Activated CD4-positive, alpha-beta T cell treated with anti-CD3 and anti-CD28 coated beads, Interleukin-2, Interleukin-6, amounts not matched to agents 100 ng/mL and 50 ng/mL, durations not matched to agents 16 hours and 8 hours (primary cell): ENCODE results near the gene GPR39.
"Not testable (repeated sequence)": the region's sequence is repeated elsewhere in the genome, so short reads cannot be mapped to it uniquely, and the experiment has no call there.

ENCODE experiments used
- DNase-seq: peaks from one replicate; pipeline ENCODE4 v3.0.0-alpha.2; 2020

The GPR39 gene

DNA sequence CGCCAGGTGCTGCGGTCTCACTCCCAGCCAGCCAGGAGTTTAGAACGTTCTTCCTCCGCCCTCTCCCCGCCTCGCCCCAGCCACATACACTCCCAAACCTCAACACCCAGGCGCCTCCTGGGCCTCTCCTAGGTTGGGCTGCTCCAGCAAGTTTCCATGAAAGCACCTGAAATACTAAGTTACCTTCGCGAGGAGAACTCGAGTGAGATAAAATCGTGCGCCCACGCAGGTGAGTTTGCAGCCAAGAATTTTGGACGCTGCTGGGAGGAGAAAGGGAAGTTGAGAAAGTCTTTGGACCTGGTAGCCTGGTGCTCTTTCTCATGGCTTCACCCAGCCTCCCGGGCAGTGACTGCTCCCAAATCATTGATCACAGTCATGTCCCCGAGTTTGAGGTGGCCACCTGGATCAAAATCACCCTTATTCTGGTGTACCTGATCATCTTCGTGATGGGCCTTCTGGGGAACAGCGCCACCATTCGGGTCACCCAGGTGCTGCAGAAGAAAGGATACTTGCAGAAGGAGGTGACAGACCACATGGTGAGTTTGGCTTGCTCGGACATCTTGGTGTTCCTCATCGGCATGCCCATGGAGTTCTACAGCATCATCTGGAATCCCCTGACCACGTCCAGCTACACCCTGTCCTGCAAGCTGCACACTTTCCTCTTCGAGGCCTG, at the start of gene GPR39:
Gene GPR39, plus strand, starts transcription at position 83 of the 673 bp plus-strand sequence.
- no peak for DNase-seq

DNA sequence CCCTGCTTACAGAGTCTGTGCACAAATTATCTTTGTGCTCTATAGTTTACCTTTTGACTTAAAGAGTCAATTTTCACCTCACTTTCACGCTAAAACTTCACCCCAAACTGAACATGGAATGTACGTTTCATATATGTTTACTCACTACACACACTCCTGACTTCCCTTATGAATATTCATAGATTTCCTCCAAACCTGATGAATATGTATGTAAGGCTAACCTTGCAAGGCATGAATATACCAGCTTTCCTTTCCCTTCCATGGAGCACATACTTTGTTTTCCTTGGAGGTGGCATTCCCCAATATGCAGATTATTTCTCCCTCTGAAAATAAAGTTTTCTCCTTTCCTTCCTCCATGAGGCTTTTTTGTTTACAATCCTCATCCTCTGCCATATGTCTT, 48.4 kb upstream of the GPR39 start:
- no peak for DNase-seq

DNA sequence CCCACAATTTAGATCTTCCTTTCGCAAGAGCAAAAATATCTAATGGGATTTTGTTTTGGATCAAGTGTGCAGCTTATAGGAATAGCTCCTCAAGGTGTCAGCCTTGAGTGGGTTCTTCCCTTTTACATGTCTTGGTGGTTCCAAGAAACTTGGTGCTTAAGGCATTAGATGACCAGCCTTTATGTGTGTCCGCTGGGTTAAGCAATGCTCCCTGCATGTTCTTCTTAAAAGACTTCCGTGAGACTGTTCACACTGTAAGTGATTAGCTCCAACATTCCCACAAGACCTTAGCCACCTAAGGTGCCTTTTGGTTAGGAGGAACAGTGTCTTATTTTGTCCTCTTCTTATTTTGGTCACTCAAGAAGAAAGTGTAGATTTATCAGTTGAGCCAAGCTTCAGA, 44.3 kb upstream of the GPR39 start:
- no peak for DNase-seq

DNA sequence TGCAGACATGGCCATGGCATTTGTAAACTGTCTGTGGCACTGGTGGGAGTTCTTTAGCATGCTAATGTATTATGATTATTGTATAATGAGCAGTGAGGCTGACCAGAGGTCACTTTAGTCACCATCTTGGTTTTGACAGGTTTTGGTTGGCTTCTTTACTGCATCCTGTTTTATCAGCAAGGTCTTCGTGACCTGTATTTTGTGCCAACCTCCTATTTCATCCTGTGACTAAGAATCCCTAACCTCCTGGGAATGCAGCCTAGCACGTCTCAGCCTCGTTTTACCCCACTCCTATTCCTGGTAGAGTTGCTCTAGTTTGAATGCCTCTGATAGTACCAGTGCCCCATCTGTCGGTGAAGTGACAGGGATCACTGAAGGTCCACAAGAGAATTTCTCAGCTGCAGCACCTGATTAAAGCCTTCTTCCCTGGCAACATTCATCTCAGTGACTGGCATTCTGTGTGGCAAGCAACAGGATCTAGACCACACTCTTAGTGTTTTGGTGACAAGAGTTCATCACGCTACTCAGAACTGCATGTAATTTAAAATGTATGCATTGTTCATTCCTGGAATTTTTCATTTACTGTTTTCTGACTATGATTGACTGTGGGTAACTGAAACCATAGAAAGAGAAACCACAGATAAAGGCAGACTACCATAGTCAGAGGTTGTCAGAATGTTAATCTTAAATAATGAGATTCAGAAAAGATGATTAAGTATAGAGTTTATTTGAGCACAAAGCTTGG, 43.0 kb upstream of the GPR39 start:
- DNase-seq = no peak

DNA sequence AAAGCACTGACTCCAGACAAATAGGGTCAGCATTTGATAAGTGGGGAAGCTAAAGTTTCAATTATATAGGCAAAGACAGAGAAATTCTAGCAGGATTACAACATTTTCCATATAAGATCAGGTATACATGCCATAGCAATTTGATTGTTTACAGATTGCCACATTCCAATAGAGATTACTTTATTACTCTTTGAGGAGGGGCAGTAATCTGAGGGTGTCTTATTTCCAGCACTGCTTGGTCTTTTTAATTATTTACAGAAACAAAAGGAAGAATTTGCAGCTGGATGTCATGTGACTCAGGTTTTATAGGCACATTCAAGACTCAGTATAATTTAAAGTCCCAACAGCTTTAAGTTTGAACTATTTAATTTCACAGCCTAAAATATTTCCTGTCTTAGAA, 42.5 kb upstream of the GPR39 start:
- no peak for DNase-seq

DNA sequence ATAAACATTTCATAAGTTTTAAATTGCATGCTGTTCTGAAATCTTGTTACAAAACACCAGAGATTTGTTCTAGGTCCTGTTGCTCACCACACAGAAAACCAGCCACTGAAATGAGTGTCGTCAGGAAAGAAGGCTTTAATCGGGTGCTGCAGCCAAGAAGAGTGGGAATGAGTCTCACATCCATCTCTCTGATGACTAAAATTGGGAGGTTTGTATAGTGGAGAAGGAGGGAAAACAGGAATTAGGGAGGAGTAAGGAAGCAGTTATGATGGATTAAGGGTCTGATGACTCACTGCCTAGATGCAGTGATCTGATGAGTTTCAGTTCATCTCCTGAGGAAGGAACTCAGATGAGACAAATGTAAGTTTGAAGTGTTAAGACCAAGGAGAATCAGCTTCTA, 42.1 kb upstream of the GPR39 start:
- DNase-seq = no peak

DNA sequence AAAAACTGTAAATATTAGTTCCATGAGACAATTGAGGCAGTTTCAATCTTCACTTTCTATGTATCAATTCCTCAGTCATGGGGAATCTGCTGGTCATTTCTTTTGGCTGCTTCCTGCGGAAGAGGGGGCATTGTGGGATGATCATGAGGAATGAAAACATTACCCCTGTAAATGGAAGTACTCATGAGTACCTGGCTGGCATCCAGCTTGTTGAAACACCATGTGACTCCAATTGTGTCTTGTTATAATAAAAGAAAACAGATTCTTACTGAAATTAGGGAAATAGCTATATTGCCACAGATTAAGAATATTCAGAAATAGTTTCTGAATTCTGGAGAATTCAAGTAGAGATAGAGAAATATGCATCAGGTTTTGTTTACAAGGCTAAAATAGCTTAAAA, 41.6 kb upstream of the GPR39 start:
- no peak for DNase-seq

DNA sequence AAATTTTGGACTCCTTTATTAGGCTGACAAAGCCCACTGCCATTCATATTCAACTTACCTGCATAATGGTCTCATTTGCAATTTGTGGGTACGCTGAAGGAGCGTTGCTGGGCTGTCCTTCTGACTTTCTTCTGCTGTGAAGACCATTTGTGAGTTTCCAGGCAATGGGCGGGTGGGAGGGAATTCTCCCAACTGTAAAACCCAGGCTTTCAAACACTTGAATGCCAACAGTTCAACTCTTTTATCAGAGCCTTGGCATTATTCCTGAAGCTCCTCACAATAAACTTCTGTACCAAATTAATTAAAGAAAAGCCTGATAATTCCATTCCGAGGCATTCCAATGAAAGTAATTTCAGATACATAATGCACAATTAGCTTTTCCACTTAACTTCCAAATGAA, 35.2 kb upstream of the GPR39 start:
- DNase-seq = no peak

DNA sequence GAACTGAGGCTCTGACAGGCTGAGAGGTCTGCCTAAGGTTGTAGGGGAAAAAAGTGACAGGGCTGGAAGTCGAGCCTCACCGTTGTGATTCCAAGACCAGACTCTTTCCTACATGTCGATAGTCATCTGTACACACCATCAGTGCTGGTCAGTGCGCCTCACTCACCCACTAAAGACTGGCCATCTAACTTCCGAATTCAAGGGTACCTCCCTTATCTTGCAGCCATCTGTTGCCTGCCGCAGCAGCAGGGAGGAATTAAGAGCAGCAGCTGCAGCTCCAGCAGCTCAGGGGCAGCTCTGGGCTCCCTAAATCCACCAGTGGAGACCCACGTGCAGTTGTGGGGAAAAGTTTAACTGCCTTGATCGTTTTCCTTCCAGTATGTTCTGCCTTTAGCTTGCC, 32.6 kb upstream of the GPR39 start:
- no peak for DNase-seq

DNA sequence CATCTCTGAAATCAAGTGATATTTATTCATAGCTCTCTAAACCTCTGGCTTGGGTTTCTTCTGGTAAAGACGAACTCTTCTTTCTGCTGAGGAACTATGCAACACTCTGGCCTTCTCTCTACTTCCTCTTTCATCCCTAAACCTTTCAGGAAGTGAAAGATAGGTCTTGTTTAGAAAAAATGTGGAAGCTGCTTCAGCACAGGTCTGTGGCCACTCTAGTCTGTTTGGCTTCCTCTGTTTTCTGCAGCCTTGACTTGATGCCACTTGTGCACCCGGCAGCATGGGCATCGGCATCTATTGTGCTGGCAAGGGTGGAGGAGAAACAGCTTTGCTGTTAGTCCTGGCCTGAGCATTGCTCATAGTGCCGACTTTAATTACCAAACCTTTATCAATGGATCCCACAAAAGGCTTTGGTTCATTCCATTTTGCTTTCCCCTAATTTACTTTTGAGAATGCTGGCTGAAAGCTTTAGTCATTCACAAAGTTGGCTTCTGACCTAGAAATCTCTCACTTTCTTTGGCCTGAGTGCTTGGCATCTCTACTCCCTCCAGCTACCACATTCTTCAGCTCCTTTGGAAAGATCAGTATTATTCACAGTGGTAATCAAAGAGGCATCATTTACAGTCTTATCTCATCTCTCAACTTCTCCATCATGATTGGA, 32.0 kb upstream of the GPR39 start:
- no peak for DNase-seq

DNA sequence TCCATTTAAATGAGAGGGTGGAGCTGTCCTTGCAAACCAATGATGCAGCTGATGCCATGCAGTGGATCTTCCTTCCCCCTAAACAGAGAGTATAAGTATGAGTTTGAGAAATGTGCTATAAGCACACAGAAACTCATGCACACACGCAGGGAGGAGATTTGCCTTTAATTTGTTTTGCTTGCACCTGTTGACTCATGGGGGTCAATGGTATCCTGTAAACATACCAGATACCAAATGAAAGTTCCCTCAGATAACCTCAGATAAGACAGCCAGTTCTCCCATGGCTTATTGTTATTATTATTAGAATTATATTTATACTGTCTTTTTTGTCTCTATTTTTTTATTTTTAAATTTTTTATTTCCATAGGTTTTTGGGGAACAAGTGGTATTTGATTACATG, 29.5 kb upstream of the GPR39 start:
- no peak for DNase-seq

DNA sequence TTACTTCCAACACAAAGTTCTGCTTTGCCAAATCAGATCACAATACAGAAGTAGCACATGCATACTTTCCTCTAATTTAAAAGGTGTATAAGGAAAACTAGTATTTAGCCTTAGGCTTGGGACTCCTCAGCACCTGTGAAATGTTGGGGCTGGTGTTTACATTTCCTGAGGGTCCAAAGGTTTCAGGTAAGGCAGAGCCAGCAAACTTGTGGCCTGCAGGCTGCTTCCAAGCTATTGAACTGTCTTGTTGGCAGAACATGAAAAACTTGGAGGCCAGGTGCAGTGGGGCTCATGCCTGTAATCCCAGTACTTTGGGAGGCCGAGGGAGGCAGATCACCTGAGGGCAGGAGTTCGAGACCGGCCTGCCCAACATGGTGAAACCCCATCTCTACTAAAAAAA, 26.5 kb upstream of the GPR39 start:
- DNase-seq = no peak

DNA sequence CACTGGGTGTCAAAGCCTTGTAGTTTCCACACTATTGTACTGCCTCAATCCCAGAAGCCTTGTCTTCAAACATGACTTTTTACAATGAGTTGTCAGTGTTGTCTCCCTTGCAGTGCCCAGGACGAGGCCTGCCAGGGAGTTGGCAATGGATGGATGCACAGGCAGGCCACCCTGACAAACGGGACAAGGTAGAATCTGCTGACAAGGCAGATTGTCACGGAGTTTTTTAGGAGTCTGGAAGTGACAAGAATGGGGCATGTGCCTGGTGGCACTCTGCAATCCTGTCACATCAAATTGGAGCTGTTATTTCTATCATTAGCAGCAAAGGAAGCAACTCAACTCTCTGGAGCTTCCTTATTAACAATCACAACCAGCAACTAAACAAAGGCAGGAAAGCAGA, 25.2 kb upstream of the GPR39 start:
- DNase-seq = no peak

DNA sequence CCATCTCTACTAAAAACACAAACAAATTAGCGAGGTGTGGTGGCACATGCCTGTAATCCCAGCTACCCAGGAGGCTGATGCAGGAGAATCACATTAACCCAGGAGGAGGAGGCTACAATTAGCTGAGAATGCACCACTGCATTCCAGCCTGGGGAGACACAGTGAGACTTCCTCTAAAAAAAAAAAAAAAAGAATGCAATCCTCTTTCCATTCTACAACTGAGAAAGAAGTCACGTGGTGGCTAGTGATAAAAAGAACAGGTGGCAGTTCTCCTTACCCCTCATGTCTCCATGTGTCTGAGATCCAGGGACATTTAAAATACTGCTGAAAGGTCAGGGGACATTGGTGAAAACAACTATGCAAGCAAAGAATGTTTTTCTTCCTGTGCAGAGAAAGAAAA, 24.4 kb upstream of the GPR39 start:
- no peak for DNase-seq

DNA sequence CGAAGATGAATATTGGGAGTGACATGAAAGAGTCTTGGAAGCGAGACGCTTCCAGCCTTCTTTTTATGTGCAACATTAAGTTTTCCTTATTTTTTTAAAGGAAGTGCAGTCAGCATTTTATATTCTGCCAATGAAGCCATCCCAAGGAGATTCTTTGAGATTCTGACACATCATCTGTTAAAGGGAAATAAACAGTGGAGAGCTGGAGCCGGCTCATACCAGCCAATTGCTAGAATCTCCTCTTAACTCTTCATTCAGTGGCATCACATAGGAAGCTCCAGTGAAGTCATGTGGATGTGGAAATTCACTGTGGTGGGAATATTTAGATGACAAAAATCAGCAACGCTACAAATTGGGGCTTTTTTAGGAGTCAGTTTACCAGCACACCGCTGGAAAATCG, 23.7 kb upstream of the GPR39 start:
- DNase-seq = no peak

DNA sequence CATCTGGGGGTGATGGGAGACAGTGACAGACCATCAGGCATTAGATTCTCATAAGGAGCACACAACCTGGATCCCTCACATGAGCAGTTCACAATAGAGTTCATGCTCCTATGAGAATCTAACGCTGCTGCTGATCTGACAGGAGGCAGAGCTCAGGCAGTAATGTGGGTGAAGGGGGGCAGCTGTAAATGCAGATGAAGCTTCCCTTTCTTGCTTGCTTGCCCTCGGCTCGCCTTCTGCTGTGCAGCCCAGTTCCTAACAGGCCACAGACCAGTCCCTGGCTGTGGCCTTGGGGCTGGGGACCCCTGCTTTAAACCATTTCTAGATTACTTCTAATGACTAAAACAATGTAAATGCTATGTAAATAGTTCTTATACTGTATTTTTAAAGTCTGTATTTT, 19.6 kb upstream of the GPR39 start:
- not testable (repeated sequence) for DNase-seq

DNA sequence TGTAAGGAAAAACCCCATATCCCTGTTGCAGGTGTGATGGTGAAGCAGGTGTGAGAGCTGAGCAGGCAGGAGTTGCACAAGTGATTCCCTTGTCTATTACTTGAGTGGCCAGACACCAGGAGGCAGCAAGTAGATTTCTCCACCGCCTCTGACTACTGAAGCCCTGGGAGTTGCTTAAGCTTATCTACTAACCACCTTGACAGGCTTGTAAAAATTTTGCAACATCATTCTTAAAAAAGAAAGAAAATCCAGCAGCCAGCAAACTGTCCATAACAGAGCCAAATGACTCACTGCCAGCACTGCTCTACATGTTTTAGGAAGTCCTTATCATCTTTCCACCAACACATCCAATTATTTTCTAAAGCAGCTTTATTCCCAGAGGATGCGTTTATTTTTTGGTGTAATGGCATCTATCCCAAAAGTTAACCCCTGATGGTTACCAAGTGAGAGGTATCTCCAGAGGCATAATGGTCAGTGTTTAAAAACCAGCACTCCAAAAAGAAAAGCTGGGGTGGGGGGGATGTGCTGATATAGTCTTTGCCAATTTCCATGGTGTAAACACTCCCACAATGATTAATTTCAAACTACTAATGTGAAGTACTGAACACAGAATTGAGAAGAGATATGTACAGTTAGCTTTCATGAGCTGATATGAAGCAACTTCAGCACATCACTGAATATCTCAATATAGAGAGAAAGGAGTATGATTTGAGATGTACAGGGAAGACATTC, 16.3 kb upstream of the GPR39 start:
- no peak for DNase-seq

DNA sequence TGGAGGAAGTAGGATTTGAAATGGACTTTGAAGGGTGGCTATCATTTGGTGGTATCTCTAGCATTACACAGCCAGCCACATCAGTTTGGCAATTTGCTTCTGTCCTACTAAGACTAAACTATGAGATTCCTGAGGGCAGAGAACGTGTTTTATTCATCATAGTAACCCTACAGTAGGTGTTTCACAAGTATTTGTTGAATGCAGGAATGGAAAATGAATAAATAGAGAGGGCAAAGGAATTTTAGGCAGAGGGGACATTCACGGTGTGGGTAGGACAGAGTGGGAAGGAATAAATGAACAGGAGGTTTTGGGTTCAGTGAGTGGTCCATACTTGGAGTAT, 15.7 kb upstream of the GPR39 start:
- DNase-seq = no peak

DNA sequence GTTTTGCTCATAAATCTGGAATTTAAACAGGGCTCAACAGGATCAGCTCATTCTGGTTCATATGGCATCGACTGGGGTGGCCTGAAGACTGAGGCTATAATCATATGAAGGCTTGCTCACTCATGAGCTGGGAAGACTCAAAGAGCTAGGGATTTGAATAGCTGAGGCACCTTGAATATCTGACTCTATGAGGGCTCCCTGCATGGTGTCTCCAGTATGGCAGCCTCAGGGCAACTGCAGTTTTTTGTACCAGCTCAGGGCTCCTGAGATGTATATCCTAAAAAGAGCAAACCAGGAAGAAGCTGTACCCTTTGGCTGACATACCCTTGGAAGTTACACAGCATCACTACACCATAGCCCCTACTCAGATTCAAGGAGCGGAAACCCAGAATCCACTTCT, 15.3 kb upstream of the GPR39 start:
- DNase-seq = no peak

DNA sequence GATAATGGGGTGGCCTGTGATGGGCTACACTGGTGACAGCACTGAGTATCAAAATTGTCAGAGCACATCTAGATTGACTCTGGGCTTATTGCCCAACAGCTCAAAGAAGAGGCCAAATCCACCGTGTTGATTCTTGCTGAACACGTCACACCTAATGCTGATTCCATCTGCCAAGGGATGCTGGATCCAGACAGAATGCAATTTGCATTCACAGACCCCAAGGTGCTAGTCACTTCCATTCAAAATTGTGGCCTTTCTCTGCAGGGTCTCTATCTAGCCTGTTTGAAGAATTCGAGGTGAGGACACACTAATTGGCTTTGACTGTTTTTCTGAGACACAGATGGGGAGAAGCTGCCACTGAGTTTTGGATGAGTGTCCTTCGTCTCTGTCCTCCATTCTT, 13.5 kb upstream of the GPR39 start:
- DNase-seq = no peak

DNA sequence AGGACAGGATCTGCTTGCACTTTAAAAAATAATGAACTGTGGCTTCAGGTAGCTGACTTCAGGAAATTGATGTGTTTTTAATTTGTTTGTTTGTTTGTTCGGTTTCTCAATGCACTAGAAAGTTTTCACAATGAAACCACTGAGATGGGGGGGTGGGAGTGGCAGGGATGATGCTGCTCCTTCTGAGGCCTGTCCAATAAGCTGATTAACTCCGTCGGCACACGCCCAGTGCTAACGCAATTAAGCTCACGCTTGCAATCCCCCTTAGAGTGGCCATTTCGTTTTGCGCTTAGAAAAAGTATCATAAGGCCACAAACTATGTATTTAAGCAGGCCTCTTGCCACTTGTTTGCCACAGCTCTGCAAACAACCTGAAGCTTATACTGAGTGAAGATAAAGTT, 12.5 kb upstream of the GPR39 start:
- DNase-seq = no peak

DNA sequence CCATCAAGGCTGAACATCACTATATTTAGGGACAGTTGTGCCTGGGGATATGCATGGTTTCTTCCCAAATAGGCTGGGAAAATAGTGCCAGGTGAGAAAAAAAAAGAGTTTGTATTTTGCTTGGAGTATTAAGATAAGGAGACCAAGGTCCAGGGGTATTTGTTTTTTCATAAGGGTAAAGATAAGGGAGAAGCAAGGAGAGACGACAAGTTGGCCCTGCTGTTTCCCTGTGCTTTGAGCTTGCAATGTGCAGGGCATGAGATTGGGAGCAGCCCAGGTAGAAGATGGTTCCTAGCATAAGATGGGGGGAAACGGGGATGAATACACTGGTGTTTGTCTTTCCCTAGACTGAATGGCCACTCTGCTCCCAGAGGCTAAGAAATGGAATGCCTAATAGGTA, 8.8 kb upstream of the GPR39 start:
- DNase-seq = no peak

DNA sequence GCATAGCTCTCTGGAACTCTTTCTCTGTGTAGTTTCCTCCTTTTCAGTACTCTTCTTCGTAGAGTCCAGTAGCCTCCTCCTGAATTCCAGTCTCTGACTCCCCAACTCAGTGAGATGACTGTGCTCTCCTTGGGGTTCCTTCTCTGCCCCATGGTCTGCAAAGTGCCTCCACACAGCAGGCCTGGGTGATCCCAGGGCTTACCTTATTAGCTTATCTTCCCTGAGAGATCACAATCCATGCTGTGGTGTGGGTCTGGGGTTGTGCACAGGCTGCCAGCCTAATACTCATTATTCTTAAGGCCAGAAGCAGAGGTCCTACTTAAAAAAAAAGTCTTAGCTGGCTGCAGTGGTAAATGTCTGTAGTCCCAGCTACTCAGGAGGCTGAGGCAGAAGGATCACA, 4.6 kb upstream of the GPR39 start:
- no peak for DNase-seq

DNA sequence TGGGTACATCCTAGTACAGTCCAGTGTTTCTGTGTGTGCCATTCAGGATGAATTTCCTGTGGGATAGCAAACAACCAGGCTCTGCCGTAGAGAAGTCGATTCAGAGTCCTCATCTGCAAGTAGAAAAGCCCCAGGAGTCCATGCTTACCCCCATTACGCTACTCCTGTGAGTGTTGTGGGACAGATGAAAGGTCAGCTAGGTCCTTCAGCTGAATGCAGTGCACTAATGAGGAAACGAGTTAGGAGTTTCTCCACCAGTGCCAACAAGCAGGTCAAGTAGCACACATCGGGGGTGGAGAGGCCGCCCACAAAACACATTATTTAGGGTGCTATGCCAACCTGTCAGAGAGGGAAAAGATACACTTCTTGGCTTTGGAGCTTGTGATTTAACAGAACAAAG, 2.5 kb upstream of the GPR39 start:
- no peak for DNase-seq
